Astrocyte (in vitro differentiated cells and primary cell): ENCODE measurements around the gene MTNR1A. TPM values are rescaled to one million over a fixed set of nuclear protein-coding genes. Genes with fewer than 3 reads are reported as not detected.

Experiments
- DNase-seq: peaks from one replicate; pipeline ENCODE4 v3.0.0-alpha.2; 2010; ENCODE audit warnings: low read depth
- FAIRE-seq: peaks from 2 replicates; lab custom pipeline; 2011; peaks lifted over from hg19 to GRCh38; lab: Jason Lieb, UNC
- H2AFZ ChIP-seq: 2 replicates; pipeline ENCODE4 v1.6.0; 2012; ENCODE audit warnings: low read depth, low read length, inconsistent platforms
- H3K27ac ChIP-seq: 2 replicates; pipeline ENCODE4 v1.5.1; 2011; ENCODE audit warnings: low read depth, low read length, inconsistent platforms
- H3K27me3 ChIP-seq: 2 replicates; pipeline ENCODE4 v1.6.0; 2011; ENCODE audit warnings: low read length, inconsistent platforms; ENCODE audit not compliant: insufficient read depth
- H3K36me3 ChIP-seq: 2 replicates; pipeline ENCODE4 v1.5.1; 2011; ENCODE audit warnings: low read length, inconsistent platforms; ENCODE audit not compliant: insufficient read depth
- H3K4me1 ChIP-seq: 2 replicates; pipeline ENCODE4 v1.5.1; 2011; ENCODE audit warnings: low read length, inconsistent platforms; ENCODE audit not compliant: insufficient read depth
- H3K4me2 ChIP-seq: 2 replicates; pipeline ENCODE4 v1.6.0; 2012; ENCODE audit warnings: low read length, inconsistent platforms
- H3K4me3 ChIP-seq: 2 replicates; pipeline ENCODE4 v1.5.1; 2011; ENCODE audit warnings: low read depth, mild to moderate bottlenecking, low read length, inconsistent platforms; ENCODE audit not compliant: insufficient read depth
- H3K79me2 ChIP-seq: 2 replicates; pipeline ENCODE4 v1.6.0; 2012; ENCODE audit warnings: mild to moderate bottlenecking, low read length, inconsistent platforms; ENCODE audit not compliant: insufficient read depth
- H3K9ac ChIP-seq: 2 replicates; pipeline ENCODE4 v1.6.0; 2012; ENCODE audit warnings: mild to moderate bottlenecking, low read length, inconsistent platforms
- H3K9me3 ChIP-seq: 2 replicates; pipeline ENCODE4 v1.5.1; 2012; ENCODE audit warnings: low read depth, mild to moderate bottlenecking, low read length, inconsistent platforms; ENCODE audit not compliant: insufficient read depth
- H4K20me1 ChIP-seq: 2 replicates; pipeline ENCODE4 v1.6.0; 2012; ENCODE audit warnings: low read length, inconsistent platforms; ENCODE audit not compliant: insufficient read depth
- H3K27ac Mint-ChIP-seq: one replicate; pipeline ENCODE4 v1.8.0; 2021; ENCODE audit warnings: mild to moderate bottlenecking, mixed read lengths; ENCODE audit not compliant: unreplicated experiment
- H3K27me3 Mint-ChIP-seq: one replicate; pipeline ENCODE4 v1.8.0; 2021; ENCODE audit warnings: low read depth, mixed read lengths; ENCODE audit not compliant: unreplicated experiment
- H3K36me3 Mint-ChIP-seq: one replicate; pipeline ENCODE4 v1.8.0; 2021; ENCODE audit warnings: low read depth, mixed read lengths; ENCODE audit not compliant: unreplicated experiment
- H3K4me1 Mint-ChIP-seq: one replicate; pipeline ENCODE4 v1.8.0; 2021; ENCODE audit warnings: low read depth, mixed read lengths; ENCODE audit not compliant: unreplicated experiment
- H3K4me3 Mint-ChIP-seq: one replicate; pipeline ENCODE4 v1.8.0; 2021; ENCODE audit warnings: mild to moderate bottlenecking, moderate library complexity, mixed read lengths; ENCODE audit not compliant: unreplicated experiment
- H3K9me3 Mint-ChIP-seq: one replicate; pipeline ENCODE4 v1.8.0; 2021; ENCODE audit warnings: mild to moderate bottlenecking, mixed read lengths; ENCODE audit not compliant: unreplicated experiment
- EZH2 ChIP-seq: IDR thresholded peaks from 2 replicates; pipeline ENCODE4 v1.6.1; 2012; ENCODE audit warnings: mild to moderate bottlenecking, low read length, inconsistent platforms; ENCODE audit not compliant: insufficient read depth
- total RNA-seq: library from RNA; stranded (reverse); gene quantifications from 2 replicates; pipeline ENCODE4 v1.2.1, GENCODE V29; 2021
- TF ChIP-seq, protein P1 (sequence below): IDR thresholded peaks from 2 replicates; pipeline ENCODE4 v1.5.1; 2011; ENCODE audit warnings: low read depth, mild to moderate bottlenecking, inconsistent platforms, low read length, moderate library complexity; ENCODE audit not compliant: insufficient read depth

Gene MTNR1A
- total RNA-seq, 1 donor from 2014 or later, result 0.34 TPM

DNA sequence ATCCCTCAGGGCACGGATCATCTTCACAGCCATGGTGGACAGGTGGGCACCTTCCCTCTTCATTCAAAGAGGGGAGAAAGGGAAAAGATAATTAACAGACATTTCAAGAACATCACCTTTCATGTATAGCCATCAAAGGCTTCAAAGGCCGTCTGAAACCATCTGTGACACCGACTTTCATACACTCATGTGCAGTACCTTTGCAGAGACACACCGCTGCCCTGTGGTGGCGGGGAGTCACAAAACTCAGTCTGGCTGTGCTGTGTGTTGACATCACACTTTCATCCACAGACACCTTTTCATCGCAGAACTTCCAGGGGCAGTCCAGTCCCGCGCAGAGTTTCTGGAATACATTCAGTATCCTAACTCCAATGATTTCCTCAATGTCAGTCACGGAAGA lies 47.6 kb upstream of the MTNR1A start:
- H3K4me2 ChIP-seq, result no peak overlapping the region
- DNase-seq (no peak), FAIRE-seq (no peak)
- H2AFZ ChIP-seq, result no peak overlapping the region
- peak overlapping the region; percentile 49 for H3K27ac Mint-ChIP-seq
- no peak overlapping the region for H3K4me3 ChIP-seq
- peaks cover 9% of the 10 kb centered on the region for H3K79me2 ChIP-seq
- H3K4me1 Mint-ChIP-seq, result peaks cover 20% of the 10 kb centered on the region
- H3K4me1 ChIP-seq, result peaks cover 4% of the 10 kb centered on the region
- H3K9me3 ChIP-seq, result no peaks in the 10 kb centered on the region
- H3K27ac ChIP-seq, result no peak overlapping the region
- TF ChIP-seq EZH2, result no peak
- peaks cover 44% of the 10 kb centered on the region for H3K36me3 Mint-ChIP-seq
- no peak overlapping the region for H3K4me3 Mint-ChIP-seq
- H3K27me3 Mint-ChIP-seq, result no peaks in the 10 kb centered on the region
- H3K9ac ChIP-seq, result no peak overlapping the region
- no peaks in the 10 kb centered on the region for H3K27me3 ChIP-seq
- H3K36me3 ChIP-seq, result peaks cover 67% of the 10 kb centered on the region
- no peaks in the 10 kb centered on the region for H3K9me3 Mint-ChIP-seq
- H4K20me1 ChIP-seq, result peaks cover 58% of the 10 kb centered on the region

- FAIRE-seq (no peak), DNase-seq (no peak)
- Histone ChIP-seq H3K4me2 (no peak overlapping the region), H2AFZ (no peak overlapping the region), H3K9me3 (no peaks in the 10 kb centered on the region), H3K9ac (no peak overlapping the region), H3K79me2 (peaks cover 19% of the 10 kb centered on the region), H4K20me1 (peaks cover 65% of the 10 kb centered on the region), H3K27ac (no peak overlapping the region), H3K36me3 (peaks cover 79% of the 10 kb centered on the region), H3K4me3 (no peak overlapping the region), H3K4me1 (no peaks in the 10 kb centered on the region), H3K27me3 (no peaks in the 10 kb centered on the region)
- Mint-ChIP-seq H3K4me3 (no peak overlapping the region), H3K36me3 (peaks cover 34% of the 10 kb centered on the region), H3K27me3 (no peaks in the 10 kb centered on the region), H3K9me3 (no peaks in the 10 kb centered on the region), H3K4me1 (peaks cover 2% of the 10 kb centered on the region), H3K27ac (no peak overlapping the region)
- no peak for TF ChIP-seq EZH2
- TF ChIP-seq, protein P1, sequence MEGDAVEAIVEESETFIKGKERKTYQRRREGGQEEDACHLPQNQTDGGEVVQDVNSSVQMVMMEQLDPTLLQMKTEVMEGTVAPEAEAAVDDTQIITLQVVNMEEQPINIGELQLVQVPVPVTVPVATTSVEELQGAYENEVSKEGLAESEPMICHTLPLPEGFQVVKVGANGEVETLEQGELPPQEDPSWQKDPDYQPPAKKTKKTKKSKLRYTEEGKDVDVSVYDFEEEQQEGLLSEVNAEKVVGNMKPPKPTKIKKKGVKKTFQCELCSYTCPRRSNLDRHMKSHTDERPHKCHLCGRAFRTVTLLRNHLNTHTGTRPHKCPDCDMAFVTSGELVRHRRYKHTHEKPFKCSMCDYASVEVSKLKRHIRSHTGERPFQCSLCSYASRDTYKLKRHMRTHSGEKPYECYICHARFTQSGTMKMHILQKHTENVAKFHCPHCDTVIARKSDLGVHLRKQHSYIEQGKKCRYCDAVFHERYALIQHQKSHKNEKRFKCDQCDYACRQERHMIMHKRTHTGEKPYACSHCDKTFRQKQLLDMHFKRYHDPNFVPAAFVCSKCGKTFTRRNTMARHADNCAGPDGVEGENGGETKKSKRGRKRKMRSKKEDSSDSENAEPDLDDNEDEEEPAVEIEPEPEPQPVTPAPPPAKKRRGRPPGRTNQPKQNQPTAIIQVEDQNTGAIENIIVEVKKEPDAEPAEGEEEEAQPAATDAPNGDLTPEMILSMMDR, result no peak
These were observed 44.1 kb upstream of the MTNR1A start for GRCh38 chr4:186599483-186599882.

DNA sequence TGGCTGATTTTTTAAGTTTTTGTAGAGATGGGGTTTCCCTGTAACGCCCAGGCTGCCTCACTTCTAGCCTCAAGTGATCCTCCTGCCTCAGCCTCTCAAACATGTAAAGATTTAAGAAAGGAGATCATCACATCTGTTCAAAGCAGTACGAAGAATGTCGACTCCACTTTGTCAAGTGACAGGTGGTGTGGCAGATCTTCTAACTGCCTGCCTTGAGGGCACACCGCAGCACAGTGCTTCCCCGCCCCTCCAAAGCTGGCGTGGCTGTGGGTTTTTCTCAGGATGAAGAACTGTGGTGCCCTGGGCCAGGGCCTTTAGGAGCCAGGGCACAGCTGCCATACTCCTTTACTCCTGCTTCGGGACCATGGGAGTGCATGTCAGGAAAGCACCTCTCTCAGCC lies 43.3 kb upstream of the MTNR1A start:
- Histone ChIP-seq H3K79me2 (peaks cover 21% of the 10 kb centered on the region), H3K4me2 (no peak overlapping the region), H3K27ac (no peak overlapping the region), H3K36me3 (peaks cover 76% of the 10 kb centered on the region), H3K9me3 (no peaks in the 10 kb centered on the region), H4K20me1 (peaks cover 63% of the 10 kb centered on the region), H3K27me3 (no peaks in the 10 kb centered on the region), H3K9ac (no peak overlapping the region), H2AFZ (no peak overlapping the region), H3K4me1 (no peaks in the 10 kb centered on the region), H3K4me3 (no peak overlapping the region)
- H3K4me3 Mint-ChIP-seq, result no peak overlapping the region
- no peak for TF ChIP-seq EZH2
- TF ChIP-seq, protein P1, result no peak
- peaks cover 31% of the 10 kb centered on the region for H3K36me3 Mint-ChIP-seq
- H3K9me3 Mint-ChIP-seq, result no peaks in the 10 kb centered on the region
- H3K27me3 Mint-ChIP-seq, result no peaks in the 10 kb centered on the region
- H3K27ac Mint-ChIP-seq, result no peak overlapping the region
- FAIRE-seq (no peak), DNase-seq (no peak)
- H3K4me1 Mint-ChIP-seq, result no peaks in the 10 kb centered on the region
